ENCODE measurements around the gene UBE2V1. TPM values are rescaled to one million over a fixed set of nuclear protein-coding genes. Genes with fewer than 3 reads are reported as not detected.
A peak's percentile ranks its signal among the peaks of the same experiment; 100 is the strongest.

Gene UBE2V1
- total and polyA plus RNA-seq, 7 experiments from 2014 or later = 128 to 167 (median 138) TPM

DNA sequence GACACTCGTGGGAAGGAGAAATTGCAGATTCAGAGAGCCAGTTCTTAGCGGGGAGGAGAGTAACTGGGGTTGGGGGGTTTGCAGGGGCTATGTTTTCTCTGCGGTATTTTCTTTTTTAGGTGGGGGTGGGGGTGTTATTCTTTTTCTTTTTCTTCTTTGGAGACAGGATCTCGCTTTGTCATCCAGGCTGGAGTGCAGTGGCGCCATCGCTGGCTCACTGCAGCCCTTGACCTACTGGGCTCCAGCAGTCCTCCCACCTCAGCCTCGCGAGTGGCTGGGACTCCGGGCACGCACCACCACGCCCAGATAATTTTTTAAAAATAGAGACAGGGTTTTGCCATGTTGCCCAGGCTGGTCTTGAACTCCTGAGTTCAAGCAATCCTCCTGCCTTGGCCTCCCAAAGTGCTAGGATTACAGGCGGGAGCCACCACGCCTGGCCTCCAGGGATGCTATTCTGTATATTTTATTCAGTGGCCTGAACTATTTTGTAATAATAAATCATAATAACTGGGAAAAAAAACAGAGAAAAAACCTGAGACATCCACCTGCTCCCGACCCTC lies 57.3 kb downstream of the UBE2V1 start:
- POLR2A ChIA-PET = no interaction called here
- H3K27ac ChIP-seq (ENCODE audit: low read depth, low read length) = no peak overlapping the region
- H3K9me3 ChIP-seq (ENCODE audit: control insufficient read depth in 2 of 3, low read length in 3 of 3) = no peaks in the 10 kb centered on the region
- no peak for ATAC-seq
- Mint-ChIP-seq H3K36me3 (no peaks in the 10 kb centered on the region), H3K9me3 (no peaks in the 10 kb centered on the region), H3K4me1 (peaks cover 0 to 4% (median 0%) of the 10 kb centered on the region in 7 donors), H3K4me3 (no peak overlapping the region), H3K27me3 (peaks cover 0 to 8% (median 4%) of the 10 kb centered on the region in 5 donors), H3K27ac (no peak overlapping the region)
- H3K36me3 ChIP-seq (ENCODE audit: control insufficient read depth in 2 of 3, insufficient read depth in 3 of 3, low read length in 3 of 3) = no peaks in the 10 kb centered on the region
- no peaks in the 10 kb centered on the region for H3K27me3 ChIP-seq (ENCODE audit: control insufficient read depth in 2 of 2, insufficient read depth in 2 of 2, low read length in 2 of 2)
- no peaks in the 10 kb centered on the region for H3K4me1 ChIP-seq (ENCODE audit: control insufficient read depth in 2 of 2, insufficient read depth in 2 of 2, low read length in 2 of 2)
- no peak for DNase-seq
- CTCF ChIA-PET = no interaction called here
- no peak overlapping the region for H3K4me3 ChIP-seq (ENCODE audit: low read length)
- intact Hi-C loops (cut with micrococcal nuclease) = no loop called here

DNA sequence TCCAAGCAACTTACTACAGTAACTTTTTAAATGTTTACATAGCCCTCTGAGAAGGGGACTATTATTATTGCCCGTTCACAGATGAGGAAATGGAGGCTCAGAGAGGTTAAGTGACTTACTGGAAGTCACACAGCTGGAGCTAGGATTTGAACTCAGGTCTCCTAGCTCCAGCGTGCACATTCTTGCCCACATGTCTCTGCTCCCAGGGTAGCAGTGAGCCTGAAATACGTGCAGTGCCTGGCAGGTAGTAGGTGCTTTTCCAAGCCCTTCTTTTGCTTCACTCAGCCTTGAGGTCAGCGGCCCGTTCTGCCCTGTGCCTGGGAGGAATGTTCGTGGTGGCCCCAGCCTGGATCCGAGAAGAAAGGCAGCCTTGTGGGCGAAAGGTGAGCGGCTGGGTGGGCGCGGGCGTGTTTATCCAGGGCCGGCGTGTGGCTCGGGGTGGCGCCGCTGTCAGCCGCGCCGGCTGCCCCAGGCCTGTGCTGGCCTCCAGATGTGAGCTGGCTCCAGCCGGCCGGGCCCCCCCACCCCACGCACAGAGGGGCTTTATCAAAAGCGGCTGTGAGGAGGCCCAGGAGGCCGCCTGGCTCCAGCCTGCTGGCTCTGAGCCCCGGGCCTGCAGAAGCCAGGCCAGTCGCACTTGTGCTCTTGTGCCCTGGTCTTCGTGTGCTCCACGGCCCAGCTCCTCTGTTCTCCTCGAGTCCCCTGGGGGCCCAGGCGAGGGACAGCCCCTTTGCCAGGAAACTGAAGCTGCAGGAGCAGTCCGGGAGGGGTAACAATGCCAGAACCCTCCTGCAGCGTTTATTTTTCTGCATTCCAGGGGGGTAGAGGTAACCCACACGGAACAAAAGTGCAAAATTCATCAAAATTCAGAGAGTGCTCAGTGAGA lies 58.1 kb downstream of the UBE2V1 start:
- no peak for ATAC-seq
- intact Hi-C loops (cut with micrococcal nuclease) = no loop called here

DNA sequence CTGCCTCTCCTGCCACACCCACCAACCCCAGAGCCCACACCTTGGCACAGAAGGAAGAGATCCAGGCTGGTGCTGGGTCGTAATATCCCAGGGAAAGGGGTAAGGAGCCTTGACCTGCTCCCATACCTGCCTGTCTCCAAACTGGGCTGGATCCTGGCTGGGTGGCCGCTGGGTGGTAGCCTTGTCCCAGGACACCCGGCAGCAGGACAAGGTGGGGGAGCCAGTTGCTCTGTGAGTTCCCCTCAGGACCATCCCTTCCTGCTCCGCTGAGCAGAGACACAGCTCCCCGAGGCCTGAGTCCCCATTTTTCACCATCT lies 58.8 kb downstream of the UBE2V1 start:
- no peaks in the 10 kb centered on the region for H3K9me3 Mint-ChIP-seq

More for the DNA sequence above, 58.1 kb downstream of the UBE2V1 start:
- H3K4me1 Mint-ChIP-seq = peaks cover 0 to 4% (median 0%) of the 10 kb centered on the region in 7 donors
- Histone ChIP-seq H3K9me3 (ENCODE audit: control insufficient read depth in 2 of 3, low read length in 3 of 3) (no peaks in the 10 kb centered on the region), H3K4me3 (ENCODE audit: low read length) (no peak overlapping the region), H3K27ac (ENCODE audit: low read depth, low read length) (no peak overlapping the region), H3K4me1 (ENCODE audit: control insufficient read depth in 2 of 2, insufficient read depth in 2 of 2, low read length in 2 of 2) (no peaks in the 10 kb centered on the region), H3K36me3 (ENCODE audit: control insufficient read depth in 2 of 3, insufficient read depth in 3 of 3, low read length in 3 of 3) (no peaks in the 10 kb centered on the region), H3K27me3 (ENCODE audit: control insufficient read depth in 2 of 2, insufficient read depth in 2 of 2, low read length in 2 of 2) (no peaks in the 10 kb centered on the region)
- no peaks in the 10 kb centered on the region for H3K36me3 Mint-ChIP-seq
- H3K27ac Mint-ChIP-seq = no peak overlapping the region
- ChIA-PET CTCF (no interaction called here), POLR2A (no interaction called here)
- no peak for DNase-seq
- H3K27me3 Mint-ChIP-seq = peaks cover 0 to 8% (median 4%) of the 10 kb centered on the region in 5 donors
- H3K9me3 Mint-ChIP-seq = no peaks in the 10 kb centered on the region
- H3K4me3 Mint-ChIP-seq = no peak overlapping the region

DNA sequence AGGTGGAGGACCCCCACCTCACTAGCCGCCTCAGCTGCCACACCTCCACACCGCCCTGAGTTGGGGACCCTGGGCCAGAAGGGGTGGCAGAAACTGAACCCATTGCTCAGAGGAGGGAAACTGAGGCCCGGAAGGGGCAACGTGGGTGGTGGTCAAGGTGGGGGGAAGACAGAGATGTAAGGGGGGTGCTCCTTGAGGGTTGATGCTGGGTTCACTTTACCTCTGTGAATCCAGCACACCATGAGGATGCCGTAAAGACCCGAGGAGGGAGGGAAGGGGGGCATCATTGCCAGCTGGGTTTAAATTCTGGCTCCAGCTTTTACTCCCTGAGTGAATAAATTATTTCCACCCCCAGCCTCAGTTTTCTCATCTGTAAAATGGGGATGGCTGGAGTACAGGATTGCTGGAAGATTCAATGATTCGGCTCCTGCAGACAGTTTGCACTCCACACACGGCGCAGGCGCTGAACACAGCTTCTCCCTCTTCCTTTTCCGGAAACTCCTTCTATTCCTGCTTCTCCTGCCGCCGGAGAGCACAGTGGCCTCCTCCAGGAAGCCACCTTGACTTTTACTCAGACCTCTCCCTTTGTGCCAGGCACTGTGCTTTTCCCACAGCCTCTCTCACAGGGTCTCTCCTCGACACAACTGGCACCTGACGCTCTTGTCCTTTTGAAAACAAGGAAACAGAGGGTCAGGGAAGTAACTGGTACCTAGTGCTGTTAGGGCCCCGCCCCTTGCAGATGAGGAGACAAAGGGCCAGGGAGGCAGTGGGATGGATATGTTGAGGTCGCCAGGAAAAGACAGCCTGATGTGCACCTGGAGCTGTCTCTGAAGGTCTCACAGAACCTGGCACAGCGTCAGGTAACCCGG lies 59.4 kb downstream of the UBE2V1 start:
- ATAC-seq (no peak), DNase-seq (no peak)
- Histone ChIP-seq H3K27me3 (ENCODE audit: control insufficient read depth in 2 of 2, insufficient read depth in 2 of 2, low read length in 2 of 2) (no peaks in the 10 kb centered on the region), H3K9me3 (ENCODE audit: control insufficient read depth in 2 of 3, low read length in 3 of 3) (no peaks in the 10 kb centered on the region), H3K36me3 (ENCODE audit: control insufficient read depth in 2 of 3, insufficient read depth in 3 of 3, low read length in 3 of 3) (no peaks in the 10 kb centered on the region), H3K27ac (ENCODE audit: low read depth, low read length) (no peak overlapping the region), H3K4me3 (ENCODE audit: low read length) (no peak overlapping the region), H3K4me1 (ENCODE audit: control insufficient read depth in 2 of 2, insufficient read depth in 2 of 2, low read length in 2 of 2) (no peaks in the 10 kb centered on the region)
- POLR2A ChIA-PET = no interaction called here
- H3K9me3 Mint-ChIP-seq = no peaks in the 10 kb centered on the region
- H3K27ac Mint-ChIP-seq = no peak overlapping the region
- H3K4me1 Mint-ChIP-seq = peaks cover 0 to 6% (median 4%) of the 10 kb centered on the region in 7 donors
- H3K36me3 Mint-ChIP-seq = no peaks in the 10 kb centered on the region
- intact Hi-C loops (cut with micrococcal nuclease) = no loop called here
- H3K4me3 Mint-ChIP-seq = no peak overlapping the region
- CTCF ChIA-PET = no interaction called here
- H3K27me3 Mint-ChIP-seq = peaks cover 0 to 12% (median 5%) of the 10 kb centered on the region in 5 donors

More for the DNA sequence above, 58.8 kb downstream of the UBE2V1 start:
- peaks cover 0 to 4% (median 0%) of the 10 kb centered on the region in 7 donors for H3K4me1 Mint-ChIP-seq
- DNase-seq = no peak
- Histone ChIP-seq H3K27me3 (ENCODE audit: control insufficient read depth in 2 of 2, insufficient read depth in 2 of 2, low read length in 2 of 2) (no peaks in the 10 kb centered on the region), H3K27ac (ENCODE audit: low read depth, low read length) (no peak overlapping the region), H3K4me1 (ENCODE audit: control insufficient read depth in 2 of 2, insufficient read depth in 2 of 2, low read length in 2 of 2) (no peaks in the 10 kb centered on the region), H3K4me3 (ENCODE audit: low read length) (no peak overlapping the region), H3K36me3 (ENCODE audit: control insufficient read depth in 2 of 3, insufficient read depth in 3 of 3, low read length in 3 of 3) (no peaks in the 10 kb centered on the region), H3K9me3 (ENCODE audit: control insufficient read depth in 2 of 3, low read length in 3 of 3) (no peaks in the 10 kb centered on the region)
- H3K27me3 Mint-ChIP-seq = peaks cover 0 to 8% (median 4%) of the 10 kb centered on the region in 5 donors
- intact Hi-C loops (cut with micrococcal nuclease) = no loop called here
- ChIA-PET POLR2A (no interaction called here), CTCF (no interaction called here)
- H3K4me3 Mint-ChIP-seq = no peak overlapping the region
- no peak for ATAC-seq
- H3K27ac Mint-ChIP-seq = no peak overlapping the region
- no peaks in the 10 kb centered on the region for H3K36me3 Mint-ChIP-seq

DNA sequence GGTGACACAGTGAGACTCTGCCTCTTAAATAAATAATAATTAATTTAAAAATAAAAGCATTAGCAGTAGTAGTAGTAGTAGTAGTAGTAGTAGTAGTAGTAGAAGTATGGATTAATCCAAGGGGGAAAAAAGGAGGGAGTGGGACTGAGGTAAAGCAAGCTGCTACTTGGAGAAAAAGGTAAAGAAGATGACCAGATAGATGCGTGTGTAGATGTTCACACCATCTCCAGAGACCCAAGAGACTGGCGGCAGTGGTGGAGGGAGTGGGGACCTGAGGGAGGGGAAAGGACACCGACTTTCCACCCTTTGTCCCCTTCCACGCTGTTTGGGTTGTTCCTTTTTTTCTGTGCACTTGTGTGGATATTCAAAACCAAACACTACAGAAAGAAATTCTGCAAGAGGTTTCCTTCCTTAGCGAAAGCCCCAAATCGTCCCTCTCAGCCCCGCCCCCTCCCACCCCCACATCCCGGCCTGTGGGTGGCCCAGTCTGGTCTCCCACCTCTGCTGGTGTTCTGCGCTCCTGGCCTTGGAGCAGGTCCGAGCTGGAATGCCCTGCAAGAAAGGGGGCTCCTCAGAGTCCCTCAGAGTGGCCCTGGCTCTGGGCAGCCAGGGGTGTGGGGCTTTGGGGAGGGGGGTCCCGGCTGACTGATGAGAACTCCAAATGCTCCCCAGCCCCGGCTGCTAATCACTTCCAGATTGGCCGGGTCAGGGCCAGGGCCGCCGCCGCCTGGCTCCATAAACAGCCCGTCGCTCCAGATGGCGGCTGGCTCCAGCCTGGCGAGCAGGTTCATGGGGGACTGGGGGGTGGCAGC lies 60.2 kb downstream of the UBE2V1 start:
- intact Hi-C loops (cut with micrococcal nuclease) = no loop called here
- Mint-ChIP-seq H3K27me3 (peaks cover 5 to 18% (median 10%) of the 10 kb centered on the region in 5 donors), H3K4me1 (peaks cover 0 to 12% (median 7%) of the 10 kb centered on the region in 7 donors), H3K9me3 (no peaks in the 10 kb centered on the region), H3K36me3 (no peaks in the 10 kb centered on the region), H3K4me3 (no peak overlapping the region), H3K27ac (peak overlapping the region in 1 of 9 donors; percentile 20)
- no peaks in the 10 kb centered on the region for H3K36me3 ChIP-seq (ENCODE audit: control insufficient read depth in 2 of 3, insufficient read depth in 3 of 3, low read length in 3 of 3)
- CTCF ChIA-PET = no interaction called here
- no peak overlapping the region for H3K27ac ChIP-seq (ENCODE audit: low read depth, low read length)
- no peaks in the 10 kb centered on the region for H3K27me3 ChIP-seq (ENCODE audit: control insufficient read depth in 2 of 2, insufficient read depth in 2 of 2, low read length in 2 of 2)
- no peak for DNase-seq
- H3K4me3 ChIP-seq (ENCODE audit: low read length) = no peak overlapping the region
- ATAC-seq = no peak
- H3K9me3 ChIP-seq (ENCODE audit: control insufficient read depth in 2 of 3, low read length in 3 of 3) = no peaks in the 10 kb centered on the region
- POLR2A ChIA-PET = no interaction called here
- no peaks in the 10 kb centered on the region for H3K4me1 ChIP-seq (ENCODE audit: control insufficient read depth in 2 of 2, insufficient read depth in 2 of 2, low read length in 2 of 2)

DNA sequence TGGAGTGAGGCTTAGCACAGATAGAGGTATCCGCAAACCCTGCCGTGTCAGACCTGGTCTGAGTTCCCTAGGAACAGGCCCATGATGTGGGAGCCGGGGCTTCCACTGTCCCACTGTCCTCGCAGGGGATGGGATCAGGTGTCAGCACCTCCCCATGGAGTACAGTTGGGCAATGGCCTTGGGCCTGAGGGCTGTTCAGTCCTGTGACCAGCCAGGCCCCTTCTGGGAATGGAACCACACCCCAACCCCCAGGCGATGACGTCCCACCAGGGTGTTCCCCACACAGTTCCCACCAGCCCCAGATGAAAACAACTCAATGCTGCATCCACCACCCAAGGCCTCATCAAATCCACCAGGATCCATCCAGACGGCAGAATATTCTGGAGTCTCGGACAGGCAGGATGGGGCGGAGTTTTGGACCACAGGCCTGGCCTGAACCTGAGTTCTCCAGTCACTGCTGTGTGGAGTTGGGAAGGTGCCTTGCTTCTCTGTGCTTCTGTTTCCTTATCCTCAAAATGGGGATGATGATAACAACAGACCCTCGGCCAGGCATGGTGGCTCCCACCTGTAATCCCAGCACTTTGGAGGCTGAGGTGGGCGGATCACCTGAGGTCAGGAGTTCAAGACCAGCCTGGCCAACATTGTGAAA lies 62.2 kb downstream of the UBE2V1 start:
- Mint-ChIP-seq H3K27ac (peak overlapping the region in 1 of 9 donors; percentile 34), H3K9me3 (peaks cover 0 to 4% (median 0%) of the 10 kb centered on the region in 11 donors), H3K4me3 (no peak overlapping the region), H3K4me1 (peaks cover 0 to 12% (median 5%) of the 10 kb centered on the region in 7 donors), H3K36me3 (no peaks in the 10 kb centered on the region), H3K27me3 (peaks cover 6 to 34% (median 22%) of the 10 kb centered on the region in 5 donors)
- Histone ChIP-seq H3K36me3 (ENCODE audit: control insufficient read depth in 2 of 3, insufficient read depth in 3 of 3, low read length in 3 of 3) (no peaks in the 10 kb centered on the region), H3K9me3 (ENCODE audit: control insufficient read depth in 2 of 3, low read length in 3 of 3) (no peaks in the 10 kb centered on the region), H3K4me3 (ENCODE audit: low read length) (no peak overlapping the region), H3K4me1 (ENCODE audit: control insufficient read depth in 2 of 2, insufficient read depth in 2 of 2, low read length in 2 of 2) (no peaks in the 10 kb centered on the region), H3K27me3 (ENCODE audit: control insufficient read depth in 2 of 2, insufficient read depth in 2 of 2, low read length in 2 of 2) (no peaks in the 10 kb centered on the region), H3K27ac (ENCODE audit: low read depth, low read length) (no peak overlapping the region)
- ChIA-PET POLR2A (no interaction called here), CTCF (interaction anchor here (0.7 kb wide), 1 partner anchor 99 kb away, joined by 3 read pairs; no protein-coding TSS in a partner anchor)
- ATAC-seq = no peak
- intact Hi-C loops (cut with micrococcal nuclease) = no loop called here
- no peak for DNase-seq

All from naive thymus-derived CD4-positive, alpha-beta T cell (primary cell).